Measurements from ENCODE around the gene PMPCA. TPM values are rescaled to one million over a fixed set of nuclear protein-coding genes. Genes with fewer than 3 reads are reported as not detected.

PMPCA gene
- total RNA-seq, 4 donors from 2014 or later: 14.8 to 33.3 (median 29.8) TPM

DNA sequence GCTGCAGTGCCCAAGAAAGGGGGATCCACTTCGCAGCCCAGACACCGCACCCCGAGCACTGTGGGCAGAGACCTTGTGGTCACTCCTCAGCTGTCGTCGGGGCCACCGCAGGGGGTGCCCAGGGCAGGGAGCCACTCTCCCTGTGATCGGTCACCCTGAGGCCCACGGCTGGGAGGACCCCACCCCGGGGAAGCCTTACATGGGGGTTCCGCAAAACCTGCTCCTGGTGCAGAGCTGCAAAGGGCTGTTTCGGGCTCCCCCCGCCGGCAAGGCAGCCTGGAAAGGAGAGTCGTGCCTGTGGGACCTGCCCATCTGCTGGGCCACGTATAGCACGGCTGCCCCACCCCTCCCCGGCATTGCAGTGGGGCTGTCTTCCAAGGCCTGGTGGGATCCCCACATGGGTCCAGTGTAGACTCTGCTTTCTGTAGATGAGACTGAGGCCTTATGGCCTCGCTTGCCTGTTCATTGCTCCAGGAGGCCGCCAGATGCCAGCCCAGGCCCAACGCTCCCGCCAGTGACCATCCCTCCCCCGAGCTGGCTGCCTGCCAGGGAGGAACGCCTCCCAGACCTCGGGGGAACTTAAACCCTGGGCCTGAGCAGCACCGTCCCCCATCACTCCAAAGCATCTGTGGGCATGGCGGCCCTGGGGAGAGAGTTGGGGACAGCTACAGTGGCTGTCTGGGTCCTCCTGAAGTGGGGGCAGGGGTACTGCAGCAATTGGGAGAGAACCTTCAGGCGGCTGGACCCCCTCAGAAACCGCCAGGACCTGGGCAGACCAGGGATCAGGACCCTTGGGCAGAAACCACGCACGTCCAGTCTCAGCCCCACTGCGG lies 45.3 kb upstream of the PMPCA start:
- no peak for TF ChIP-seq CTCF (IDR thresholded peaks at IDR 0.05; ENCODE audit: low read depth)

GRCh38 chr9:136365775-136366222 lies 44.7 kb upstream of the PMPCA start:
- TF ChIP-seq CTCF (IDR thresholded peaks at IDR 0.05; ENCODE audit: low read depth): no peak

DNA sequence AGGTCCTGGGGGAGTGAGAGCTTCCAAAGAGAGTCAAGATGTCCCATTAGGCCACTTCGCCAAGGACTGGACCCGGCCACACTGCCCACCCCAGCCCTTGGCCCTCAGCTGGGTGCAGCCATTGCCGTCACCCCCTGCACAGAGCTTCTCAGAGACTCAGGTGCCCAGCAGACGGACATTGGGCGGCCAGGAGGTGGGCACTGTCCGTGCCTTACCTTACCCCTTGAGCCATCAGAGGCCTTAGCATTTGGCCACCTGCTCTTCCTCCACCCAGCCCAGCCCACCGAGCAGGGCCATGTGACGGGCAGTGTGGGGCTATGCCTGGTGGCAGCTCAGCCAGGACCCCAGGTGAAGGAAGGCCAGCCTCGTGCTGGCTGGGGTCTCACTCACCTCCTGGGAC lies 43.6 kb upstream of the PMPCA start:
- TF ChIP-seq CTCF (IDR thresholded peaks at IDR 0.05; ENCODE audit: low read depth): no peak

GRCh38 chr9:136367296-136368145 lies 42.9 kb upstream of the PMPCA start:
- no peak for TF ChIP-seq CTCF (IDR thresholded peaks at IDR 0.05; ENCODE audit: low read depth)

- no peak for TF ChIP-seq CTCF (IDR thresholded peaks at IDR 0.05; ENCODE audit: low read depth)
Measured at GRCh38 chr9:136368190-136368589, 42.3 kb upstream of the PMPCA start.

DNA sequence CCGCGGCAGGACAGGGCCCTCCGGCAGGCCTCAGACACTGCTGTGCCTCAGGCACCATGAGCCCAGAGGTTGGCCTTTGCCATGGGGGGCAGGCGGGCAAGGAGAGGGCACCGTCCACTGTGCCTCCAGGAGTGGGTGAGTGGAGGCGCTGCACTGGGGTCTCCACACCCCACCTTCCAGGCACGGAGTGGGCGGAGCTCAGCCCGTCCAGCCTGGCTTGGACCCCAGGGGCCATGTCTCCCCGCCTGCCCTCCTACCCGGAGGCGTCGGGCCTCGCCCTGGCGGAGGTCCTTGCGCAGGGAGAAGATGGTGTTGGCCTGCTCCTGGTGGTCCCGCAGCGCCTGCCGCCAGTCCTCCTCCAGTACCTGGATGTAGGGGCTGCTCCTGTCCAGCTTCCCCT lies 40.4 kb upstream of the PMPCA start:
- no peak for TF ChIP-seq CTCF (IDR thresholded peaks at IDR 0.05; ENCODE audit: low read depth)

Measured in subcutaneous adipose tissue (tissue), 4 donors.